ENCODE data around the gene PARP4.
"Not testable (repeated sequence)": the region's sequence is repeated elsewhere in the genome, so short reads cannot be mapped to it uniquely, and the experiment has no call there.

PARP4 gene

DNA sequence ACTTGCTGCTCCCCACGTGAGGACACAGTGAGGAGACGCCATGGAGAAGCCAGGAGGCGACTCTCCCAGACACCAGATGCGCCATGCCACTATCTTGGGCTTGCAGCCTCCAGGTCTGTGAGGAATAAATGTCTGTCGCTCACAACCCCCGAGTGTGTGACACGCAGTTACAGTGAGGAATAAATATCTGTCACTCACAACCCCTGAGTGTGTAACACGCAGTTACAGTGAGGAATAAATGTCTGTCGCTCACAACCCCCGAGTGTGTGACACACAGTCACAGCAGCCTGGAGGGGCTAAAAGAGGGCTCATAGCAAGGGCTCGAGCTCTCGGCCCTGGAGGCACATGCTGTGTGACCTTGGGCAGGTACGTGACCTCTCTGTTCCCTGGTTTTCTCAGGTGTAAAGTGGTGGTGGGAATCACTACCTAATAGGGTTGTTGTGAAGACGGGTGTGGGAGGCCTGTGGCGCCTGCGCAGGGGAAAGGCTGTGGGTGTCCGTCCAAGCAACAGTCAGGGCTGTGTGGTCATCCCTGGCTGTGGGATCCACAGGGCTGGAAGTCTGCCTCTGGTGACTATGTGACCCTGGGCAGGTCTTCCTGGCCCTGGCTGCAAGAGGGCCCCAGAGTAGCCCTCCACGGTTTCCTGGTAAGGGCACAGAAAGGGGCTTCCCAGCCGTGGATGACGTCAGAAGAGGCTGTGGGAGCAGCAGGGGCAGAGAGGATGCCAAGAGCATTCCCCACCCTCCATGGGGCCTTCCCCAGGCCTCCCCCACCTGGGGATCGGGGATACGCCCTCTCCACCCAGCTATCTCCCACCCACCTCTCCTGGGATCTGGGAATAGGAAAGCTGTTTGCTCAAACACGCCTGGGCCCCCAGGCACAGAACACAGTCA is 125.5 kb downstream of the PARP4 start:
- Histone ChIP-seq H3K36me3 (ENCODE audit: control insufficient read depth in 2 of 2, insufficient read depth in 1 of 2, low read length in 2 of 2) (no peaks in the 10 kb centered on the region), H3K4me1 (ENCODE audit: control insufficient read depth, insufficient read depth, low read length) (no peaks in the 10 kb centered on the region), H3K4me3 (ENCODE audit: low read depth, low read length) (no peak overlapping the region), H3K9me3 (ENCODE audit: control insufficient read depth, insufficient read depth, low read depth, low read length) (no peaks in the 10 kb centered on the region), H3K27ac (ENCODE audit: extremely low read depth, low read depth, low read length) (no peak overlapping the region)
- ChIA-PET POLR2A (no interaction called here), CTCF (no interaction called here)
- TF ChIP-seq ZNF169 (tag by site-specific recombination; IDR thresholded peaks at IDR 0.05) (no peak), ZIC2 (tag by site-specific recombination; IDR thresholded peaks at IDR 0.05) (peak; percentile 78), KLF1 (tag by site-specific recombination; IDR thresholded peaks at IDR 0.05) (peak; percentile 28; the same call in 1 of the 2 replicates)

DNA sequence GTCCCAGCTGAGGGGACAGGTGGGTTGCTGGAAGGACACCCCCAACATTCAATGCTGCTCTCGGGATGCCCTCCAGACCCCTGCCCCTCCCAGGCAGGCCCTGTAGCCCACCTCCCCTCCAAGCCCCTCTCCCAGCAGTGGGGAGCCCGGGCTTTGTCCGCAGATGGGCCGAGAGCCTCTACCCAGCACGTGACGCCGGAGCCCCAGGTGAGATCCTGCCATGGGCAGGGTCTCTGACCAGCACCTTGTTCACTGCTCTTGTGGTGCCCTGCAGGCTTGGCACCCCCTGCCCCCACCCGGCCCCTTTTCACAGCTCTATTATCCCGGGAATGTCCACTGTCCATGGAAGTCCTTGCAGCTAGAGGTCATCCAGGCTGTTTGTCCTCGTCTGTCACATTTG is 126.7 kb downstream of the PARP4 start:
- no peaks in the 10 kb centered on the region for H3K9me3 ChIP-seq (ENCODE audit: control insufficient read depth, insufficient read depth, low read depth, low read length)
- H3K36me3 ChIP-seq (ENCODE audit: control insufficient read depth in 2 of 2, insufficient read depth in 1 of 2, low read length in 2 of 2) = no peaks in the 10 kb centered on the region
- no peaks in the 10 kb centered on the region for H3K4me1 ChIP-seq (ENCODE audit: control insufficient read depth, insufficient read depth, low read length)
- TF ChIP-seq ZNF24 (tag by site-specific recombination; IDR thresholded peaks at IDR 0.05) (no peak), ZBTB20 (tag by site-specific recombination; IDR thresholded peaks at IDR 0.05) (no peak), ZNF473 (tag by site-specific recombination; IDR thresholded peaks at IDR 0.05) (no peak), ZFHX2 (tag by site-specific recombination; conservative IDR thresholded peaks at IDR 0.05) (no peak), ZBTB17 (tag by site-specific recombination; IDR thresholded peaks at IDR 0.05) (no peak), ZBTB7A (tag by site-specific recombination; IDR thresholded peaks at IDR 0.05; ENCODE audit: low read depth) (no peak), ATF2 (tag by site-specific recombination; IDR thresholded peaks at IDR 0.05; ENCODE audit: low read depth) (no peak), PRDM10 (tag by site-specific recombination; IDR thresholded peaks at IDR 0.05) (no peak), ZNF514 (tag by site-specific recombination; IDR thresholded peaks at IDR 0.05) (no peak), ZBTB1 (tag by site-specific recombination; IDR thresholded peaks at IDR 0.05) (no peak), ZNF707 (tag by site-specific recombination; IDR thresholded peaks at IDR 0.05) (no peak), CTCF (tag by site-specific recombination; IDR thresholded peaks at IDR 0.05) (no peak), ZNF596 (tag by site-specific recombination; IDR thresholded peaks at IDR 0.05) (no peak), ZNF624 (tag by site-specific recombination; IDR thresholded peaks at IDR 0.05) (no peak), GLI2 (tag by site-specific recombination; IDR thresholded peaks at IDR 0.05; ENCODE audit: borderline replicate concordance, low read depth) (no peak), IKZF3 (tag by site-specific recombination; IDR thresholded peaks at IDR 0.05) (no peak), ZNF146 (tag by site-specific recombination; IDR thresholded peaks at IDR 0.05) (no peak), ZNF776 (tag by site-specific recombination; IDR thresholded peaks at IDR 0.05; ENCODE audit: borderline replicate concordance) (no peak)
- ChIA-PET CTCF (no interaction called here), POLR2A (no interaction called here)
- no peak overlapping the region for H3K27ac ChIP-seq (ENCODE audit: extremely low read depth, low read depth, low read length)
- no peak overlapping the region for H3K4me3 ChIP-seq (ENCODE audit: low read depth, low read length)

DNA sequence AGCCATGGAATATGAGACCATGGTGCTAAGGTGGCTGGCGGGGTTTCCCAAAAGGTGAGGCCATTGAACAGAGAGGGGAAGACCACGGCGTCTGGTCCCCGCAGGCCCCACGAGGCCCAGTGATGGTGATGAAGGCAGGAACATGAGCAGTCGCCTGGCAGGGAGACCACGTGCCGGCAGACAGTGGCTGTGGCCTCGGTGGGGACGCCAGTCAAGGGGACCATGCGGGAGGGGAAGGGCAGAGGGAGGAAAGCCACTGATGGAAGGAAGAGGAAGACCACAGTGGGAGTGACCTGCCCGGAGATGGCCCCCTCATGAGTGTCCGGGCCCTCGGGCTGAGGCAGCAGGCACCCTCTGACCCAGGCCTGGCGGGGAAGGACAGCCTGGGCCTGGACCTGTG is 127.6 kb downstream of the PARP4 start:
- H3K36me3 ChIP-seq (ENCODE audit: control insufficient read depth in 2 of 2, insufficient read depth in 1 of 2, low read length in 2 of 2); H3K4me3 ChIP-seq (ENCODE audit: low read depth, low read length); H3K4me1 ChIP-seq (ENCODE audit: control insufficient read depth, insufficient read depth, low read length); H3K27ac ChIP-seq (ENCODE audit: extremely low read depth, low read depth, low read length); CTCF ChIA-PET; POLR2A ChIA-PET; H3K9me3 ChIP-seq (ENCODE audit: control insufficient read depth, insufficient read depth, low read depth, low read length): not testable (repeated sequence)

DNA sequence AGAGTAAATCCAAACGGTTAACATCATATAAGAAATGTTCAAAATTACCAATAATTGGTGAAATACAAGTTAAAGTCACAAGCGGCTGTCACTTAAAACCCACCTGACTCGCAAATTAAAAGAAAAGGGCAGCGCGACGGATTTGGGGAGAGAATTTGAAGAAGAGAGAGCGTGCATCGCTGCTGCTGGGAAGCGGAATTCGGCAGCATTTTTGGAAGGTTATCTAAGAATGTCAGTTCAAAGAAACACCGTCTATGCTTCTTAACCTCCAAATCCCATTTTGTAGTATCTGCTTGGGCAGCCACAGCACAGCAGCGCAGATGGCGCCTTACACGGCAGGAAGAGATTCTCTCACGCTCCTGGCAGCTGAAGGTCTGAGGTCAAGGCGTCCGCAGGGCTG is 128.5 kb downstream of the PARP4 start:
- H3K4me1 ChIP-seq (ENCODE audit: control insufficient read depth, insufficient read depth, low read length); CTCF ChIA-PET; H3K36me3 ChIP-seq (ENCODE audit: control insufficient read depth in 2 of 2, insufficient read depth in 1 of 2, low read length in 2 of 2); H3K4me3 ChIP-seq (ENCODE audit: low read depth, low read length); H3K9me3 ChIP-seq (ENCODE audit: control insufficient read depth, insufficient read depth, low read depth, low read length); POLR2A ChIA-PET; H3K27ac ChIP-seq (ENCODE audit: extremely low read depth, low read depth, low read length): not testable (repeated sequence)
